Measurements from ENCODE around the gene NRP1. TPM values are rescaled to one million over a fixed set of nuclear protein-coding genes. Genes with fewer than 3 reads are reported as not detected.

The NRP1 gene
- total RNA-seq, 1 donor from 2014 or later = 16.1 TPM

DNA sequence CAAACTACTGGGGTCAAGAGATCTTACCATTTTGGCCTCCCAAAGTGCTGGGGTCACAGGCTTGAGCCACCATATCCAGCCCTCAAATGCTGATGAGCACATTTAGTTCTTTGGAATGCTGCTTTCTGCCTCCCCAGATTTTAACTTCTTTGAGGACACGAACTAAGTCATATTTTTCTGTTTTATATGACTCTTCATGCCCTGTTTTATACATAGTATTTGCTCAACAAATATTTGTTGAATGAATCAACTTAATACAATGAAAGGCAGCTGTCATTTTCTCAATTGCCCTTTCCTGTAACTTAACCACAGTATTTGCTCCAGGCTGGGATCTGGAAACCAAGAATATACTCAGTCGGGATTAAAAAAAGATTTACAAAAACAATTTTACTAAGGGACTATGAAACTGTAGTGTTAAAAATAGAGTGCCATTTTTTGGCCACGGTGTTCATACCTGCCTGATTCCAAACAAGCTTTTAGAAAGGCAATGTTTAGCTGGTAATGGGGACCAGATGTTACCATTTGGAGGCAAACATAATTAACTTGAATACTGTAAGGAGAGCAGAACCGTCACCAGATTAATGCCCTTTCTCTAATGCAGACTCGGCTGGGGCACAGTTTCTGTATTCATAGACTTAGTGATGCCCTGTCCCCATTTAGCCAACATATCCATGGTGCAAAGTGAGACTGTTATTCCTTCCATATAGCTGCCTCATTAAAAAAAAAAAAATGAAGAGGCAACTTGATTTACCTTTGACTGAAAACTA, 117.6 kb downstream of the NRP1 start:
- H3K36me3 Mint-ChIP-seq (ENCODE audit: low read depth) = peaks cover 24% of the 10 kb centered on the region
- H3K27ac Mint-ChIP-seq (ENCODE audit: unreplicated experiment) = no peak overlapping the region
- no peak for DNase-seq (ENCODE audit: low read depth, low spot score)
- no peaks in the 10 kb centered on the region for H3K9me3 Mint-ChIP-seq
- no peak overlapping the region for H3K4me3 Mint-ChIP-seq
- no peaks in the 10 kb centered on the region for H3K27me3 Mint-ChIP-seq (ENCODE audit: low read depth)
- H3K4me1 Mint-ChIP-seq = peaks cover 12% of the 10 kb centered on the region
- TF ChIP-seq, protein P1, sequence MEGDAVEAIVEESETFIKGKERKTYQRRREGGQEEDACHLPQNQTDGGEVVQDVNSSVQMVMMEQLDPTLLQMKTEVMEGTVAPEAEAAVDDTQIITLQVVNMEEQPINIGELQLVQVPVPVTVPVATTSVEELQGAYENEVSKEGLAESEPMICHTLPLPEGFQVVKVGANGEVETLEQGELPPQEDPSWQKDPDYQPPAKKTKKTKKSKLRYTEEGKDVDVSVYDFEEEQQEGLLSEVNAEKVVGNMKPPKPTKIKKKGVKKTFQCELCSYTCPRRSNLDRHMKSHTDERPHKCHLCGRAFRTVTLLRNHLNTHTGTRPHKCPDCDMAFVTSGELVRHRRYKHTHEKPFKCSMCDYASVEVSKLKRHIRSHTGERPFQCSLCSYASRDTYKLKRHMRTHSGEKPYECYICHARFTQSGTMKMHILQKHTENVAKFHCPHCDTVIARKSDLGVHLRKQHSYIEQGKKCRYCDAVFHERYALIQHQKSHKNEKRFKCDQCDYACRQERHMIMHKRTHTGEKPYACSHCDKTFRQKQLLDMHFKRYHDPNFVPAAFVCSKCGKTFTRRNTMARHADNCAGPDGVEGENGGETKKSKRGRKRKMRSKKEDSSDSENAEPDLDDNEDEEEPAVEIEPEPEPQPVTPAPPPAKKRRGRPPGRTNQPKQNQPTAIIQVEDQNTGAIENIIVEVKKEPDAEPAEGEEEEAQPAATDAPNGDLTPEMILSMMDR (conservative IDR thresholded peaks at IDR 0.05) = no peak

DNA sequence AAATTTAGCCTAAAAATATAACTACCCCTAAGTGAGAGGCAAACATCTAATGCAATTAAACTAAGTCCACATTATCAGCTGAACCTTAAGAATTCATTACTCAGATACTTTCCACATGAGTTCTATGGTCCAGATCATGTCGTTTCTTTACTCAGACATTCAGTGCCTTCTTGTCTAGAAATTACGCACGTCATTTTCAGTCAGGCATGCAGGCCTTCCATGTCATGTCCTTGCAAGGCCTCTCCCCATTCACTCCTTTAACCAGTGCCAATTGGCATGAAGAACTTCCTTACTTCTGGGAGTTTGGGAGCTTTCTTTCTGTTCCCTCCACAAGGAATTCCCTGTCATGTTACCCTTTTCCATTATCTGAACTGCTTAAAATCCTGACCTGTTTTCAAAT, 118.8 kb downstream of the NRP1 start:
- no peak overlapping the region for H3K4me3 Mint-ChIP-seq
- peaks cover 19% of the 10 kb centered on the region for H3K36me3 Mint-ChIP-seq (ENCODE audit: low read depth)
- peaks cover 22% of the 10 kb centered on the region for H3K4me1 Mint-ChIP-seq
- DNase-seq (ENCODE audit: low read depth, low spot score) = no peak
- H3K27ac Mint-ChIP-seq (ENCODE audit: unreplicated experiment) = no peak overlapping the region
- no peaks in the 10 kb centered on the region for H3K27me3 Mint-ChIP-seq (ENCODE audit: low read depth)
- TF ChIP-seq, protein P1 (conservative IDR thresholded peaks at IDR 0.05) = no peak
- no peaks in the 10 kb centered on the region for H3K9me3 Mint-ChIP-seq

DNA sequence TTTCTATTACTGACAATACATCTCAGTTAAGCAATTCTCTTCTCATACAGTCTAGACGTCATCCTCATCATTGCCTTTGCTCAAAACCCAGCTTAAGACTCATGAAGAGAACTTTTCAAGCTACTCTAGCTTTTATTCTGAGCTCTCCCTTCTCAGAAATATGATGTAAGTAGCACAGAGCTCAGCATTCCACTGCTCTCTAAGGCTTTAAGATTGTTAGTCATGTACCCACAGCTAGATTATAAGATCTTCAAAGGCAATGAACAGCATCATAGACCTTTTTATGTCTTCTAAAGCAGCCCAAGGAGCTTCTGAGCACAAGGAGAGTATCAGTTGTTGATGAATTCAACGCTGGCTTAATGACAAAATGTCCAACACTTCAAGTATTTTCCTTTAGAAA, 119.3 kb downstream of the NRP1 start:
- H3K9me3 Mint-ChIP-seq = no peaks in the 10 kb centered on the region

DNA sequence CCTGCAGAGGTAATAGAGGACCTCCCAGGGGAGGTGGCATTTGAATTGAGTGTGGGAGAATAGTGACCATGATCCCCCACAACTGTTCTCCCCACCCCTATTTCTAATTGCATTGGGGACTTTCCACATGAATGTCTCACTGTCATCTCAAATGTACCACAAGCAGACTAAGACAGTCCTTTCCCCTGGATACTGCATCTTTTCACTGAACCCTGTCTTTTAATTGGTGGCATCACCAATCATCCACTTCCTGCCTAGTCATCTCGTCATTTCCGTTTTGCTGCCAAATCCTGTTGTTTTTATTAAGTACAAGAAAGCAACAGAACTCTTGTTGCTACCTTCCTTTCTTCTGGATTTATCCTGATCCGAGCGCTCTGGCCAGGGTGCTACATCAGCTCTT, 120.3 kb downstream of the NRP1 start:
- H3K4me1 Mint-ChIP-seq = peaks cover 22% of the 10 kb centered on the region
- H3K4me3 Mint-ChIP-seq = no peak overlapping the region
- TF ChIP-seq, protein P1 (conservative IDR thresholded peaks at IDR 0.05) = no peak
- no peak overlapping the region for H3K27ac Mint-ChIP-seq (ENCODE audit: unreplicated experiment)
- no peak for DNase-seq (ENCODE audit: low read depth, low spot score)
- no peaks in the 10 kb centered on the region for H3K27me3 Mint-ChIP-seq (ENCODE audit: low read depth)
- no peaks in the 10 kb centered on the region for H3K9me3 Mint-ChIP-seq
- H3K36me3 Mint-ChIP-seq (ENCODE audit: low read depth) = peaks cover 19% of the 10 kb centered on the region

More for the DNA sequence above, 119.3 kb downstream of the NRP1 start:
- Mint-ChIP-seq H3K4me1 (peaks cover 22% of the 10 kb centered on the region), H3K36me3 (ENCODE audit: low read depth) (peaks cover 19% of the 10 kb centered on the region), H3K27ac (ENCODE audit: unreplicated experiment) (no peak overlapping the region), H3K4me3 (no peak overlapping the region), H3K27me3 (ENCODE audit: low read depth) (no peaks in the 10 kb centered on the region)
- TF ChIP-seq, protein P1 (conservative IDR thresholded peaks at IDR 0.05) = no peak
- no peak for DNase-seq (ENCODE audit: low read depth, low spot score)

DNA sequence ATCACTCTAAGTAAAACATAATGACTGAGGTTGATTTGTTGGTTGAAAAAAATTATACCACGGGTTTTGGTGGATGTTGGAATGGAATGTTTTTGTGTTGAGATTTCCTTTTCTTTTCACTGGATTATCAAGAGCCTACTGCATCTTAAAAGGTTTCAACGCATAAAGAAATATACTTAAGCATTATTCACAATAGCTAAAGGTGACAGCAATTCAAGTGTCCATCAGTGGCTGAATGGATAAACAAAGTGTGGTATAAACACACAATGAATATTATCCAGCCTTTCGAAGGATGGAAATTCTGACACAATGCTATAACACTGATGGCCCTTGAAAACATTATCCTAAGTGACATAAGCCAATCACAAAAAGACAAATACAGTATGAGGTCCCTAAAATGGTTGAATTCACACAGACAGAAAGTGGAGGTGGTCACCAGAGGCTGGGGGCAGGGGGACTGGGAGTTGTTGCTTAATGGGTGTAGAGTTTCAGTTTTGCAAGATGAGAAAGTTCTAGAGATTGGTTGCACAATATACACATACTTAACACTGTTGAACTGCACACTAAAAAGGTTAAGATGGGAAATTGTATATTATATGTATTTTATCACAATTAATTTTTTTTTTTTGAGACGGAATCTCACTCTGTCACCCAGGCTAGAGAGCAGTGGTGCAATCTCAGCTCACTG, 122.3 kb downstream of the NRP1 start:
- Mint-ChIP-seq H3K4me1 (peaks cover 22% of the 10 kb centered on the region), H3K36me3 (ENCODE audit: low read depth) (peaks cover 23% of the 10 kb centered on the region), H3K27me3 (ENCODE audit: low read depth) (no peaks in the 10 kb centered on the region), H3K9me3 (no peaks in the 10 kb centered on the region), H3K27ac (ENCODE audit: unreplicated experiment) (peak overlapping the region; percentile 46), H3K4me3 (no peak overlapping the region)
- TF ChIP-seq, protein P1 (conservative IDR thresholded peaks at IDR 0.05) = no peak
- DNase-seq (ENCODE audit: low read depth, low spot score) = no peak

Measured in neural crest cell (in vitro differentiated cells).